ENCODE data around the gene ABLIM1.

Gene ABLIM1

DNA sequence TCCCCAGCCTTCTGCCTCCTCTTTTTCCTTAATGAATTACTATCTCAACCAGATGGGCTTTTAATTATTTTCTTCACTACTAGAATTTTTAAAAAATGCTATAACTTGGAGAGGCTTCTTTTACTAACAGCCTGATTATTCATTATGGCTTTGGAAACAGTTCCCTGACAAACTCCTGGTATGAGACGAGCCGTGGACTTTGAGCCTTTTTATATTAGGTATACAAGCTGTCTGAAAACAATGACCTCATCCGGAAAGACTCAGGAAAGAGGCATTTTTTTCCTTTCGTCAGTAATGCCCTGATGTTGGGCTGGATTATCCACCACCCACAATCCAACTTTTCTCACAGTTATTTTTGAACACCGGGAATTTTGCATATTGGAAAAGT, 26.7 kb upstream of the ABLIM1 start:
- TF ChIP-seq, protein P1, sequence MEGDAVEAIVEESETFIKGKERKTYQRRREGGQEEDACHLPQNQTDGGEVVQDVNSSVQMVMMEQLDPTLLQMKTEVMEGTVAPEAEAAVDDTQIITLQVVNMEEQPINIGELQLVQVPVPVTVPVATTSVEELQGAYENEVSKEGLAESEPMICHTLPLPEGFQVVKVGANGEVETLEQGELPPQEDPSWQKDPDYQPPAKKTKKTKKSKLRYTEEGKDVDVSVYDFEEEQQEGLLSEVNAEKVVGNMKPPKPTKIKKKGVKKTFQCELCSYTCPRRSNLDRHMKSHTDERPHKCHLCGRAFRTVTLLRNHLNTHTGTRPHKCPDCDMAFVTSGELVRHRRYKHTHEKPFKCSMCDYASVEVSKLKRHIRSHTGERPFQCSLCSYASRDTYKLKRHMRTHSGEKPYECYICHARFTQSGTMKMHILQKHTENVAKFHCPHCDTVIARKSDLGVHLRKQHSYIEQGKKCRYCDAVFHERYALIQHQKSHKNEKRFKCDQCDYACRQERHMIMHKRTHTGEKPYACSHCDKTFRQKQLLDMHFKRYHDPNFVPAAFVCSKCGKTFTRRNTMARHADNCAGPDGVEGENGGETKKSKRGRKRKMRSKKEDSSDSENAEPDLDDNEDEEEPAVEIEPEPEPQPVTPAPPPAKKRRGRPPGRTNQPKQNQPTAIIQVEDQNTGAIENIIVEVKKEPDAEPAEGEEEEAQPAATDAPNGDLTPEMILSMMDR (IDR thresholded peaks at IDR 0.05): no peak
- Histone ChIP-seq H3K4me3 (peak overlapping the region; percentile 51), H3K27ac (peak overlapping the region; percentile 63 to 77)
- DNase-seq (ENCODE audit: low spot score): no peak

DNA sequence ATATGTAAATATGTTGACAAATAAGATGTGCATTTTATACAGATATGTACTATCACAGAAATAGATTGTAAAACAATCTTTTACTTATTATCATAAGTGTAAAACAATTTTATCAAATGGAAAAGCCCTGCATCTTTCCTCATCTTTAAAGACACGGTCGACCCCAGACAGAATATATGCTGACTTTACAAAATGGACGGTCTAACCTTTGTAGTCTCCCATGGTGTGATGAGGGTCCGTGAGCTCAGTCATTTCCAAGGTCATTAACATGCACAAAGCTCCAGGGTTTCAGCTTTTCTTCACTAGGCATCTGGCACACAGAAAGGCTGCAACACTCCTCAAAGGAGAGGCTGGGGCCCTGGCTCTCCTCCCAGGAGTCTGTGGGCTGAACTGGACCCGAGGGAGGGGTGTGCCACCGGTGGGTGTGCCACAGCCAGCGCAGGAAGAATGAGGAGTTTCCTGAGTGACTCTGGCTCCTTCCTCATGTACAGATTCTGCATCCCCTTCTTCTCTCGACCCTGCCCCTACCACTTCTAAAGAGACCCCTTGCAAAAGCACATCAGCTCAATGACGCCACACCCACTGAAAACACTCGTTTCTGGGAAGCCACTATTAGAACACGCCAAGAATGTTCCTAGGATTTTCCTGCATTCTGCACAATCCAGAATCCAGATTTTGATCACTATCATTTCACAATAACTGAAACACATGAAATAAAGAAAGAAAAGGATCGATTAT, 26.2 kb upstream of the ABLIM1 start:
- peak overlapping the region; percentile 51 for H3K4me3 ChIP-seq
- H3K27ac ChIP-seq: peak overlapping the region; percentile 63 to 77
- peak; percentile 79 for DNase-seq (ENCODE audit: low spot score)
- TF ChIP-seq, protein P1 (IDR thresholded peaks at IDR 0.05): no peak

GRCh38 chr10:114683593-114683992, 25.5 kb upstream of the ABLIM1 start:
- peak overlapping the region; percentile 43 to 77 for H3K27ac ChIP-seq
- TF ChIP-seq, protein P1 (IDR thresholded peaks at IDR 0.05): no peak
- H3K4me3 ChIP-seq: peak overlapping the region; percentile 51
- no peak for DNase-seq (ENCODE audit: low spot score)

DNA sequence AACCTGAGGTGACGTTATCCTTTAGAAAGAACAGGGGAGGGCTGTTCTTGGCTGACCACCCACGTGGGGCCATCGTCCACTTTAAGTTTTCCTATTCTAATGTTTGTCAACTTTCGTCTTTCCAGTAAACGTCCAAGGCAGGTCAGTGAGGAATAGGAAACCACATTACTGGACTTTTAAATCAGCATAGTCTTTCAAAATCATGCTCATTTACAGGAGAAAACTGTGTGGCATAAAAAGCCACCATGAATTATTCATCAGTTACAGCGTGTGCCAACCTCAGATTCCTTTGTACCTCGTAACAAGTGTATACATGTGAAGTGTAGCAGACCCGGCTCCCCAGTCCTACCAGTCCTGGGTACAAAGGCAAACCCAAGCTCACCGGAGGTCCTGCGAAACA, 25.1 kb upstream of the ABLIM1 start:
- DNase-seq (ENCODE audit: low spot score): no peak
- H3K4me3 ChIP-seq: peak overlapping the region; percentile 51
- TF ChIP-seq, protein P1 (IDR thresholded peaks at IDR 0.05): no peak
- peak overlapping the region; percentile 43 to 77 for H3K27ac ChIP-seq

DNA sequence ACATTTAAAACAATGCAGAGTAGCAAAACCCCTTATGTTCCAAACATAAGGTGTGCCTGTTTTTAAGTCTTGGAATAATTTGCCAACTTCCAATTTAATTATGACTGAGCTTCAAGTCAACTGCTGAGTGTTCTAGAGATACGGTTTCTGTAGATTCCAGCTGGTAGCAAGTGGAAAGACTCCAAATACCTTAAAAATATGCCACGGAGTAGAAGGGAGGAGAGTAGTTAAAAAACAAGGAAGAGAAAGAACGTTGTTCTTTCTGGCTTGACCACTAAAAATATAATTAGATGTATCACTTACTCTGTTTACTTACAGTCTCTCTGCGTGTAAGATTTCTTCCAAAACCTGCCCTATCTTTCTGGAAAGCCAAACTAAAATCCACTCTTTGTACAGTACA, 24.5 kb upstream of the ABLIM1 start:
- no peak overlapping the region for H3K4me3 ChIP-seq
- TF ChIP-seq, protein P1 (IDR thresholded peaks at IDR 0.05): no peak
- no peak for DNase-seq (ENCODE audit: low spot score)

DNA sequence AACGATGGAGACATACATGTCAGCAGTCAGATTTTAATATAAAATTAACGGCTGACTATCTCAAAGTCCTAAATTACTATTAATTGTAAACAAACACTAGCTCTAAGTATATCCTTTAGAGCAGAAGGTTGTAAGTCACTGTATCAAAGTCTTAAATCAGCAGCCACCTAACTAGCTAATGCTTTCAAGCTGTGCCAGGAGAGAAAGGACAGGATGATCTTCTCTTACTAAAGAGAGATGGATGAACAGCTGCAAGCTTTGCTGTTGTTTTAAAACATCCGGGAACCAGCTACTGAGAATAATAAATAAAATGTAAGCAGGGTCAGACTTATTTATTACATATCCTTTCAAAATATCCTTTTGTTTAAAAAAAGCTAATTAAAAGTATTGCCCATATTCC, 24.0 kb upstream of the ABLIM1 start:
- TF ChIP-seq, protein P1 (IDR thresholded peaks at IDR 0.05): no peak
- H3K27ac ChIP-seq: peak overlapping the region; percentile 43 to 77
- no peak overlapping the region for H3K4me3 ChIP-seq
- DNase-seq (ENCODE audit: low spot score): no peak

More for the DNA sequence above, 24.5 kb upstream of the ABLIM1 start:
- peak overlapping the region; percentile 43 to 77 for H3K27ac ChIP-seq

DNA sequence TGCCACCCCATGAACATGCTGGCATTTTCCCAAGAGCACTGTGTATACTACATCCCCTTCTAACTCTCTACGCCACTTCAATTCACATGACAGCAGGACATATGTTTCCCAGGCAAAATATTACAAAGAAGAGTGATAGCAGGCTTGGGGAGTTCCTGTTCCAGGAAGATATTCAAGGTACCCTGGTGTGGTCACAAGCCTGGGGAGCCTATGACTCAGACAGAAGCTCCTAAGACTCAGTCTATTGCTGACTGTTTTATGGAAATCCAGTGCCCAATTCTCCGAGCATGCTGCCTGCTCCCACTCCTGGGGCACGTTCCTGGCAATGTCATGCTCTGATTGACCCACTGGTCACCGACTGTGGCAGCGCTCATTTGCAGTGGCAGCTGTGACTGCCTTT, 23.5 kb upstream of the ABLIM1 start:
- Histone ChIP-seq H3K4me3 (peak overlapping the region; percentile 4), H3K27ac (peak overlapping the region in 1 of 2 donors; percentile 42)
- TF ChIP-seq, protein P1 (IDR thresholded peaks at IDR 0.05): no peak
- no peak for DNase-seq (ENCODE audit: low spot score)

All from coronary artery (tissue), 2 donors.